A549 (cell line): ENCODE measurements around the gene HOXD10. TPM values are rescaled to one million over a fixed set of nuclear protein-coding genes. Genes with fewer than 3 reads are reported as not detected.
A peak's percentile ranks its signal among the peaks of the same experiment; 100 is the strongest.

ENCODE experiments used
- ATAC-seq, 2 experiments: fragments of 200-7000 bp in 1 of 2; fragments of >200 bp in 1 of 2; cut with Nextera tagmentation in 1 of 2; cut with Tn5 transposase in 1 of 2; 3 replicates each; pipeline versions ENCODE4 v1.8.0 to v1.9.1; 2018 to 2020; ENCODE audit warnings: mild to moderate bottlenecking in 1 of 2, moderate library complexity in 1 of 2
- CTCF ChIA-PET: fragments of 300-600 bp; sonication (Branson Sonifier 250); formaldehyde crosslinking; extraction: SDS; loops from one replicate; lab custom pipeline; 2021; ENCODE audit warnings: antibody characterized with exemption, inconsistent platforms; lab: Yijun Ruan, JAX
- POLR2A ChIA-PET: fragments of 350-600 bp; formaldehyde crosslinking; extraction: SDS; loops from one replicate; lab custom pipeline; 2021; ENCODE audit warnings: antibody characterized with exemption, inconsistent platforms; lab: Yijun Ruan, JAX
- DNase-seq, 2 experiments: peaks; one replicate each; pipeline versions ENCODE4 v3.0.0 to v3.0.0-alpha.2; 2011 to 2016; ENCODE audit warnings: low read depth in 1 of 2, low spot score in 1 of 2
- FAIRE-seq: peaks from 2 replicates; lab custom pipeline; 2011; peaks lifted over from hg19 to GRCh38; lab: Jason Lieb, UNC
- H3K27ac ChIP-seq, 2 experiments: fragments of >200 bp; sonication (Bioruptor Twin); formaldehyde crosslinking; 3 replicates each; pipeline ENCODE4 v1.5.1; 2016 to 2017
- H3K4me1 ChIP-seq: fragments of >200 bp; sonication (Bioruptor Twin); formaldehyde crosslinking; 3 replicates; pipeline ENCODE4 v1.6.1; 2016
- H3K4me2 ChIP-seq: fragments of >200 bp; sonication (Bioruptor Twin); formaldehyde crosslinking; 3 replicates; pipeline ENCODE4 v1.6.1; 2016
- H3K4me3 ChIP-seq: fragments of >200 bp; sonication (Bioruptor Twin); formaldehyde crosslinking; 3 replicates; pipeline ENCODE4 v1.5.1; 2016
- H3K9me3 ChIP-seq: fragments of >200 bp; sonication (Bioruptor Twin); formaldehyde crosslinking; 3 replicates; pipeline ENCODE4 v1.6.1; 2016
- ATOH8 ChIP-seq: fragments of 250-450 bp; sonication (Bioruptor Pico); IDR thresholded peaks from 2 replicates; pipeline ENCODE4 v1.5.0; 2020; ENCODE audit warnings: low read depth, mild to moderate bottlenecking, moderate library complexity
- BCL3 ChIP-seq: fragments of >200 bp; sonication (Bioruptor Twin); formaldehyde crosslinking; IDR thresholded peaks from 3 replicates; pipeline ENCODE4 v1.6.1; 2016
- CBX8 ChIP-seq: fragments of 200-600 bp; sonication (generic); IDR thresholded peaks from 2 replicates; pipeline ENCODE4 v1.6.1; 2016
- CHD2 ChIP-seq: fragments of 150-350 bp; IDR thresholded peaks from 2 replicates; pipeline ENCODE4 v1.6.1; 2014; ENCODE audit warnings: low read length; ENCODE audit not compliant: partially characterized antibody
- FOSB ChIP-seq: fragments of 250-450 bp; sonication (Bioruptor Pico); IDR thresholded peaks from 2 replicates; pipeline ENCODE4 v1.5.0; 2020; ENCODE audit warnings: mild to moderate bottlenecking, moderate library complexity
- HDAC2 ChIP-seq: fragments of 200-600 bp; sonication (generic); IDR thresholded peaks from 2 replicates; pipeline ENCODE4 v1.6.1; 2016
- HOXA7 ChIP-seq: fragments of 250-450 bp; sonication (Bioruptor Pico); IDR thresholded peaks from 2 replicates; pipeline ENCODE4 v1.5.0; 2020; ENCODE audit warnings: mild to moderate bottlenecking, moderate library complexity
- HOXB13 ChIP-seq: fragments of 250-450 bp; sonication (Bioruptor Pico); IDR thresholded peaks from 2 replicates; pipeline ENCODE4 v1.5.0; 2020; ENCODE audit warnings: low read depth, mild to moderate bottlenecking, moderate library complexity
- HOXB5 ChIP-seq: fragments of 250-450 bp; sonication (Bioruptor Pico); IDR thresholded peaks from 2 replicates; pipeline ENCODE4 v1.5.0; 2020; ENCODE audit warnings: mild to moderate bottlenecking, moderate library complexity
- JUNB ChIP-seq: fragments of >200 bp; sonication (Bioruptor Twin); formaldehyde crosslinking; IDR thresholded peaks from 2 replicates; pipeline ENCODE4 v1.6.1; 2016
- KDM5A ChIP-seq: fragments of 200-600 bp; sonication (generic); IDR thresholded peaks from 2 replicates; pipeline ENCODE4 v1.6.1; 2016; ENCODE audit warnings: antibody characterized with exemption, mild to moderate bottlenecking
- MAFK ChIP-seq: fragments of 450-650 bp; IDR thresholded peaks from 2 replicates; pipeline ENCODE4 v1.6.1; 2014; ENCODE audit not compliant: partially characterized antibody
- NR3C1 ChIP-seq: fragments of >200 bp; sonication (Bioruptor Twin); formaldehyde crosslinking; IDR thresholded peaks from 3 replicates; pipeline ENCODE4 v1.6.1; 2017
- POLR2AphosphoS2 ChIP-seq: conservative IDR thresholded peaks from 2 replicates; pipeline ENCODE4 v1.6.1; 2012; ENCODE audit warnings: low read length, improper control_type of control experiment, inconsistent platforms
- RFX5 ChIP-seq: fragments of 450-650 bp; IDR thresholded peaks from 2 replicates; pipeline ENCODE4 v1.7.1; 2014; ENCODE audit warnings: antibody characterized with exemption, mild to moderate bottlenecking, moderate library complexity
- RNF2 ChIP-seq: fragments of 200-600 bp; sonication (generic); IDR thresholded peaks from 2 replicates; pipeline ENCODE4 v1.6.1; 2016; ENCODE audit warnings: low read depth, mild to moderate bottlenecking, antibody characterized with exemption, moderate library complexity, borderline replicate concordance
- SMC3 ChIP-seq: fragments of >200 bp; sonication (Bioruptor Twin); formaldehyde crosslinking; IDR thresholded peaks from 3 replicates; pipeline ENCODE4 v1.6.1; 2018; ENCODE audit warnings: inconsistent platforms
- ZFP36 ChIP-seq: fragments of 450-650 bp; IDR thresholded peaks from 2 replicates; pipeline ENCODE4 v1.6.1; 2014; ENCODE audit warnings: borderline replicate concordance; ENCODE audit not compliant: partially characterized antibody
- ZNF302 ChIP-seq: fragments of 250-450 bp; sonication (Bioruptor Pico); IDR thresholded peaks from 2 replicates; pipeline ENCODE4 v1.9.0; 2021; ENCODE audit warnings: inconsistent platforms, mild to moderate bottlenecking, moderate library complexity
- WGBS: methylation state at CpG from one replicate; pipeline ENCODE4 v1.1.6; 2017; ENCODE audit errors: missing lambda C conversion rate; 5-methylcytosine and 5-hydroxymethylcytosine counted together
- polyA plus RNA-seq, 4 experiments: library from polyadenylated mRNA; depleted of rRNA in 3 of 4; stranded (reverse); fragments of >200 nt; fragmentation: RNase III in 1 of 4; extraction: RNeasy Plus Mini Kit Qiagen cat#74134 plus additional on column Dnase treatment in 1 of 4; gene quantifications; 2 replicates in 3 of 4; 3 replicates in 1 of 4; pipeline ENCODE4 v1.2.3, GENCODE V29; 2011 to 2017
- TF ChIP-seq, protein P1 (sequence below): fragments of >200 bp; sonication (Bioruptor Twin); formaldehyde crosslinking; IDR thresholded peaks from 2 replicates; pipeline ENCODE4 v1.6.1; 2016

The HOXD10 gene
- polyA plus RNA-seq, 2 of the 4 experiments (the other 2 are of a cell fraction), result 4.3 to 4.8 TPM

DNA sequence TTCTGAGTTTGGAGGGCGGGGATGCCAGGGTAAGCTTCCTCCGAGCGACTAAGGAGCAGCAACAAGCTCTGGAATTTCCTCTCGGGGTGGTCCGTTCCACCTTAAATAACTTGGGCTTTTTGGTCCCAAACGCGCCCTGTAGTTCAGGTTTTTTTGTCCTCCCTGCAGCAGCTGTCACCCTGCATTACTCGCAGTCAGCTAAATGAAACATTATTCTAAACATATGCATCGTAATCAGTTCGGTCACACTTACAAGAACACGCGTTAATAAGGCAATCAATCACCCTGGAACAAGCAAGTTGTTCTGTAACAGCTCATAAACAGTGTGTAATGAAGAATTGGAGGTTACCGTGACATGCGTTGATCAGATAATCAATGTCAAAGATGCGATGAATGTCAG, 41.1 kb upstream of the HOXD10 start:
- H3K4me3 ChIP-seq, result no peak overlapping the region
- WGBS, result 44% methylated on average over 15 of the region's 15 CpGs
- DNase-seq (no peak), ATAC-seq (no peak), FAIRE-seq (no peak)
- no peak overlapping the region for H3K27ac ChIP-seq
- H3K4me1 ChIP-seq, result peaks cover 9% of the 10 kb centered on the region; the same call in 2 of the 3 replicates
- H3K4me2 ChIP-seq, result no peak overlapping the region
- POLR2A ChIA-PET, result no interaction called here
- CTCF ChIA-PET, result interaction anchor here (0.5 to 2.5 kb wide), 6 partner anchors 10 to 1385 kb away, joined by 3 to 9 read pairs (median 4); no protein-coding TSS in a partner anchor
- no peaks in the 10 kb centered on the region for H3K9me3 ChIP-seq
- TF ChIP-seq FOSB (CRISPR knock-in tag) (no peak), CBX8 (0 out of 2 replicates have a peak, but pooled peaks have one; percentile 20)

GRCh38 chr2:176076063-176076462, 40.5 kb upstream of the HOXD10 start:
- Histone ChIP-seq H3K4me1 (peaks cover 9% of the 10 kb centered on the region; the same call in 2 of the 3 replicates), H3K27ac (no peak overlapping the region), H3K4me3 (no peak overlapping the region), H3K9me3 (peaks cover 3% of the 10 kb centered on the region), H3K4me2 (no peak overlapping the region)
- DNase-seq, result no peak
- no peak for ATAC-seq
- WGBS, result 5% methylated on average over 7 of the region's 7 CpGs
- TF ChIP-seq ZNF302 (CRISPR knock-in tag) (no peak), RNF2 (peak; percentile 39; the same call in 1 of the 2 replicates)
- CTCF ChIA-PET, result interaction anchor here (0.7 to 2.5 kb wide), 3 partner anchors 12 to 386 kb away, joined by 3 to 9 read pairs (median 5); no protein-coding TSS in a partner anchor
- POLR2A ChIA-PET, result no interaction called here
- FAIRE-seq, result no peak

- WGBS, result 7% methylated on average over 2 of the region's 2 CpGs
- Histone ChIP-seq H3K4me2 (no peak overlapping the region), H3K9me3 (peaks cover 8% of the 10 kb centered on the region), H3K4me3 (no peak overlapping the region), H3K27ac (no peak overlapping the region), H3K4me1 (peaks cover 9% of the 10 kb centered on the region; the same call in 2 of the 3 replicates)
- no peak for DNase-seq
- ChIA-PET POLR2A (no interaction called here), CTCF (interaction anchor here (0.7 to 2.5 kb wide), 3 partner anchors 11 to 386 kb away, joined by 5 to 9 read pairs (median 5); no protein-coding TSS in a partner anchor)
- TF ChIP-seq ZFP36 (no peak), HOXA7 (CRISPR knock-in tag) (no peak), CHD2 (no peak), BCL3 (no peak), HDAC2 (no peak), NR3C1 (no peak), POLR2AphosphoS2 (no peak), HOXB5 (CRISPR knock-in tag) (no peak), HOXB13 (no peak), KDM5A (no peak), SMC3 (no peak), MAFK (no peak), ATOH8 (no peak), JUNB (no peak), RFX5 (no peak)
- TF ChIP-seq, protein P1, sequence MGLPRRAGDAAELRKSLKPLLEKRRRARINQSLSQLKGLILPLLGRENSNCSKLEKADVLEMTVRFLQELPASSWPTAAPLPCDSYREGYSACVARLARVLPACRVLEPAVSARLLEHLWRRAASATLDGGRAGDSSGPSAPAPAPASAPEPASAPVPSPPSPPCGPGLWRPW, result no peak
- TF ChIP-seq, all 56 proteins: peak for 0
- no peak for ATAC-seq
- FAIRE-seq, result no peak
Measured at GRCh38 chr2:176076796-176077195, 39.8 kb upstream of the HOXD10 start.
